Thoracic aorta (tissue), 2 donors: ENCODE results near the gene NRP2. TPM values are rescaled to one million over a fixed set of nuclear protein-coding genes. Genes with fewer than 3 reads are reported as not detected.
A peak's percentile ranks its signal among the peaks of the same experiment; 100 is the strongest.

Experiments used
- ATAC-seq: fragments of 150-250 bp; one replicate; pipeline ENCODE4 v1.8.0; 2017; ENCODE audit warnings: low read depth; ENCODE audit not compliant: insufficient number of reproducible peaks, low FRiP score
- DNase-seq: peaks from one replicate; pipeline ENCODE4 v3.0.0-alpha.2; 2020; ENCODE audit warnings: low spot score
- H3K27ac ChIP-seq, 2 donors: fragments of 200-600 bp; sonication (generic); 1 replicate in 1 of 2; 2 replicates in 1 of 2; pipeline ENCODE4 v1.5.1; 2016; ENCODE audit warnings: mild to moderate bottlenecking in 2 of 2, moderate library complexity in 2 of 2
- H3K27me3 ChIP-seq: fragments of 200-600 bp; sonication (generic); replicated peaks from 2 replicates; pipeline ENCODE4 v1.6.0; 2016; ENCODE audit warnings: mild to moderate bottlenecking; ENCODE audit not compliant: insufficient read depth
- H3K36me3 ChIP-seq: fragments of 200-600 bp; sonication (generic); one replicate; pipeline ENCODE4 v1.5.1; 2016
- H3K4me1 ChIP-seq, 2 donors: fragments of 200-600 bp; sonication (generic); 1 replicate in 1 of 2; 2 replicates in 1 of 2; pipeline versions ENCODE4 v1.5.1 to v1.6.0; 2016; ENCODE audit warnings: low read depth in 2 of 2, mild to moderate bottlenecking in 1 of 2; ENCODE audit not compliant: control insufficient read depth in 1 of 2
- H3K4me3 ChIP-seq: fragments of 200-600 bp; sonication (generic); 2 replicates; pipeline ENCODE4 v1.5.1; 2016; ENCODE audit warnings: mild to moderate bottlenecking
- H3K9me3 ChIP-seq: fragments of 200-600 bp; sonication (generic); 2 replicates; pipeline ENCODE4 v1.5.1; 2016
- total RNA-seq, 2 donors: library from RNA; depleted of rRNA; stranded (reverse); fragments of >200 nt; gene quantifications; one replicate each; pipeline versions ENCODE4 v1.1.0 to v1.2.3, GENCODE V29; 2016
- TF ChIP-seq, protein P1 (sequence below): fragments of 200-600 bp; sonication (generic); IDR thresholded peaks from one replicate; pipeline ENCODE4 v1.5.1; 2019; ENCODE audit warnings: antibody characterized with exemption

The NRP2 gene
- total RNA-seq, 2 donors from 2014 or later, result 73.5 to 75.1 TPM

GRCh38 chr2:205758500-205758899, 76.2 kb downstream of the NRP2 start:
- Histone ChIP-seq H3K9me3 (no peaks in the 10 kb centered on the region), H3K4me1 (peaks cover 36 to 65% of the 10 kb centered on the region in 2 donors), H3K27me3 (no peaks in the 10 kb centered on the region), H3K4me3 (no peak overlapping the region), H3K36me3 (no peaks in the 10 kb centered on the region), H3K27ac (peak overlapping the region; percentile 80 to 90)
- TF ChIP-seq, protein P1, sequence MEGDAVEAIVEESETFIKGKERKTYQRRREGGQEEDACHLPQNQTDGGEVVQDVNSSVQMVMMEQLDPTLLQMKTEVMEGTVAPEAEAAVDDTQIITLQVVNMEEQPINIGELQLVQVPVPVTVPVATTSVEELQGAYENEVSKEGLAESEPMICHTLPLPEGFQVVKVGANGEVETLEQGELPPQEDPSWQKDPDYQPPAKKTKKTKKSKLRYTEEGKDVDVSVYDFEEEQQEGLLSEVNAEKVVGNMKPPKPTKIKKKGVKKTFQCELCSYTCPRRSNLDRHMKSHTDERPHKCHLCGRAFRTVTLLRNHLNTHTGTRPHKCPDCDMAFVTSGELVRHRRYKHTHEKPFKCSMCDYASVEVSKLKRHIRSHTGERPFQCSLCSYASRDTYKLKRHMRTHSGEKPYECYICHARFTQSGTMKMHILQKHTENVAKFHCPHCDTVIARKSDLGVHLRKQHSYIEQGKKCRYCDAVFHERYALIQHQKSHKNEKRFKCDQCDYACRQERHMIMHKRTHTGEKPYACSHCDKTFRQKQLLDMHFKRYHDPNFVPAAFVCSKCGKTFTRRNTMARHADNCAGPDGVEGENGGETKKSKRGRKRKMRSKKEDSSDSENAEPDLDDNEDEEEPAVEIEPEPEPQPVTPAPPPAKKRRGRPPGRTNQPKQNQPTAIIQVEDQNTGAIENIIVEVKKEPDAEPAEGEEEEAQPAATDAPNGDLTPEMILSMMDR, result no peak
- ATAC-seq, result no peak
- DNase-seq, result no peak

DNA sequence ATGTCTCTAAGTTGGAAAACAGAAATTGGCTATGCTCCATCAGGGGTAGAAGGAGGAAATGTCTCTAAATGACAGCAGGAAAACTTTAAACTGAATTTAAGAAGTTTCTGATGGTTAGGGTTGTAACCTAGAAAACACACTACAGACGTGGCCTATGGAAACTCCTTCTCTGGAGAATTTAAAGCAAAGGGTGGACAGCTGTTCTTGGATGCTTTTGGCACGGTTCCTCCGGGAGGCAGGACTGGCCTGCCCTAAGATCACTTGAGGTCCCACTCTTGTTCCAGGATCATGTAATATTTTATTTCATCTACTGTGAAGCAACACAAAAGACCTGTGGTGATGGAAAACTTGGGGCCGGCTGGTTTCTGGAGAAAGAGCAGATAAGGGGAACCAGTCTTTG, 77.0 kb downstream of the NRP2 start:
- H3K36me3 ChIP-seq, result no peaks in the 10 kb centered on the region
- TF ChIP-seq, protein P1, result no peak
- DNase-seq (no peak), ATAC-seq (no peak)
- no peaks in the 10 kb centered on the region for H3K9me3 ChIP-seq
- H3K27ac ChIP-seq, result peak overlapping the region in 1 of 2 donors; percentile 11
- no peak overlapping the region for H3K4me3 ChIP-seq
- no peaks in the 10 kb centered on the region for H3K27me3 ChIP-seq
- peaks cover 36 to 70% of the 10 kb centered on the region in 2 donors for H3K4me1 ChIP-seq

GRCh38 chr2:205759732-205760131, 77.4 kb downstream of the NRP2 start:
- no peak for ATAC-seq

DNA sequence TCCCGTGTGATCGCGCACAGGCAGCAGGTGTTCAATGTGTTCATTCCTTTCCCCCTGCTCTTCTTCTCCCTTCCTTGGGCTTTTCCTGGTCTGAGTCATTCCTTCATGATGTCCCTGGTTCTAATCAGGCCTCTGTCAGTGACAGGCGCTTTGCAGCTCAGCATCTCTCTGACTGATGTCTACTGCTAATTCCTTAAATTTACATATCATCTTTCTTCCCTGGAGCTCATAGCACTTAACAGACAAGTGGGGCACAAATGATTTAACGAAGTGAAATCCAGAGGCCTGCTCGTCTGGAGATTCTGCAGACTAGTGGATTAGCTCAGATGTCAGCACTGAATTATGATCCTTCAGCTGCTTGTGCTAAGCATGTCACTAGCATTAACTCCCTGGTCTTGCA, 77.9 kb downstream of the NRP2 start:
- ATAC-seq, result no peak
- no peak overlapping the region for H3K4me3 ChIP-seq
- peaks cover 29 to 65% of the 10 kb centered on the region in 2 donors for H3K4me1 ChIP-seq
- no peak for DNase-seq
- H3K9me3 ChIP-seq, result no peaks in the 10 kb centered on the region
- TF ChIP-seq, protein P1, result no peak
- no peaks in the 10 kb centered on the region for H3K27me3 ChIP-seq
- H3K27ac ChIP-seq, result no peak overlapping the region
- no peaks in the 10 kb centered on the region for H3K36me3 ChIP-seq

More at GRCh38 chr2:205759732-205760131, 77.4 kb downstream of the NRP2 start:
- H3K36me3 ChIP-seq, result no peaks in the 10 kb centered on the region
- H3K4me1 ChIP-seq, result peaks cover 33 to 69% of the 10 kb centered on the region in 2 donors
- DNase-seq, result no peak
- no peak overlapping the region for H3K4me3 ChIP-seq
- no peaks in the 10 kb centered on the region for H3K9me3 ChIP-seq
- H3K27me3 ChIP-seq, result no peaks in the 10 kb centered on the region
- H3K27ac ChIP-seq, result peak overlapping the region in 1 of 2 donors; percentile 11
- TF ChIP-seq, protein P1, result no peak

- DNase-seq (no peak), ATAC-seq (no peak)
- Histone ChIP-seq H3K27me3 (no peaks in the 10 kb centered on the region), H3K27ac (no peak overlapping the region), H3K9me3 (no peaks in the 10 kb centered on the region), H3K36me3 (no peaks in the 10 kb centered on the region), H3K4me1 (peaks cover 20 to 52% of the 10 kb centered on the region in 2 donors), H3K4me3 (no peak overlapping the region)
- TF ChIP-seq, protein P1, result no peak
Measured at GRCh38 chr2:205761421-205761820, 79.1 kb downstream of the NRP2 start.
